IPS-15b (cell line): ENCODE results near the gene AGAP1.

ENCODE experiments used
- H3K27me3 ChIP-seq: one replicate; pipeline ENCODE4 v1.6.1; 2013; ENCODE audit warnings: low read length; ENCODE audit not compliant: control insufficient read depth, insufficient read depth
- H3K36me3 ChIP-seq: one replicate; pipeline ENCODE4 v1.6.1; 2013; ENCODE audit warnings: low read length; ENCODE audit not compliant: control insufficient read depth, insufficient read depth
- H3K4me1 ChIP-seq: one replicate; pipeline ENCODE4 v1.6.1; 2013; ENCODE audit warnings: mild to moderate bottlenecking, low read length; ENCODE audit not compliant: control insufficient read depth, insufficient read depth
- H3K4me3 ChIP-seq: one replicate; pipeline ENCODE4 v1.5.1; 2013; ENCODE audit warnings: low read depth, low read length
- H3K9ac ChIP-seq: one replicate; pipeline ENCODE4 v1.6.1; 2013; ENCODE audit warnings: low read depth, mild to moderate bottlenecking, low read length
- H3K9me3 ChIP-seq: one replicate; pipeline ENCODE4 v1.6.1; 2013; ENCODE audit warnings: mild to moderate bottlenecking, low read length; ENCODE audit not compliant: control insufficient read depth, insufficient read depth

Gene AGAP1

GRCh38 chr2:236008006-236008405, 514.2 kb downstream of the AGAP1 start:
- Histone ChIP-seq H3K9me3 (no peaks in the 10 kb centered on the region), H3K27me3 (no peaks in the 10 kb centered on the region), H3K4me3 (no peak overlapping the region), H3K4me1 (peaks cover 8% of the 10 kb centered on the region), H3K36me3 (no peaks in the 10 kb centered on the region), H3K9ac (no peak overlapping the region)

DNA sequence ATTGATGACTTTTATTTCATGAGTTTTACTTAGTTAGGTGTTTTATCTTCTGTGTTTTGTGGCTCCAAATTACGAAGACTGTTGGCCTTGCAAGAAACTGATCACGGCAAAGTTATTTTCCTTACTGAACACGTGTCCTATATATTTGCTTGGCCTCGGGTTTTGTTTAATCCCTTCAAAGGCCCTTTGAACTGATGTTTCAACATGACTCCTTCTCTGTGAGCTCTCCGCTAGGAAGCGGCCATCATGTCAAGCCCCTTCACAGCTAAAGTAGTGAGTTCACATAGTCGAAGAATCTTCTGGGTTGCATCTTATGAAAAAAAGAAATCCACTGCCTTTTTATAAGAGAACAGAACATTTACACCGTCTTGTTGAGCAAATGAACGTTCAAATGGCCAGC, 515.0 kb downstream of the AGAP1 start:
- no peaks in the 10 kb centered on the region for H3K27me3 ChIP-seq
- H3K9me3 ChIP-seq = no peaks in the 10 kb centered on the region
- H3K36me3 ChIP-seq = no peaks in the 10 kb centered on the region
- H3K4me3 ChIP-seq = no peak overlapping the region
- H3K4me1 ChIP-seq = peaks cover 14% of the 10 kb centered on the region
- H3K9ac ChIP-seq = no peak overlapping the region

- Histone ChIP-seq H3K9me3 (no peaks in the 10 kb centered on the region), H3K9ac (no peak overlapping the region), H3K4me3 (no peak overlapping the region), H3K36me3 (no peaks in the 10 kb centered on the region), H3K4me1 (peaks cover 32% of the 10 kb centered on the region), H3K27me3 (no peaks in the 10 kb centered on the region)
Observed at GRCh38 chr2:236010920-236011685, 517.3 kb downstream of the AGAP1 start.

DNA sequence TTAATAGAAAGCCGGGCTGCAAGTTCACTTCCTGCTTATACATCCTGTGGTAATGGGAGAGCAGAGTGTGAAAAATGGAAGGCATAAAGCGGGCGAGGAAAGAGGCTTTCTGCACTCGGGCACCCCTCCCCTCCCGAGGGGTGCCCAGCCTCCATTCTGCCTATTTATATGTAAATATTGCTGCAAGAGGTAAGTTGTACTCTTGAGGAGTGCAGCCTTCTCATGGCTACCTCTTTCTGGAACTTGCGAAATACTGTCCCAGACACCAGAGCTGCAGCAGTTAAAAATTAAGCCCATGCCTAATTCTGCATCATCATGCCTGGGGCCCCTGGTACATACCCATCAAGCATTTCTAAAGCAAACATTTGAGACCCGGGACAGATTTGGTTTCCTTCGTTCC, 518.3 kb downstream of the AGAP1 start:
- Histone ChIP-seq H3K4me3 (no peak overlapping the region), H3K9me3 (no peaks in the 10 kb centered on the region), H3K27me3 (no peaks in the 10 kb centered on the region), H3K36me3 (no peaks in the 10 kb centered on the region), H3K9ac (no peak overlapping the region), H3K4me1 (peaks cover 37% of the 10 kb centered on the region)

DNA sequence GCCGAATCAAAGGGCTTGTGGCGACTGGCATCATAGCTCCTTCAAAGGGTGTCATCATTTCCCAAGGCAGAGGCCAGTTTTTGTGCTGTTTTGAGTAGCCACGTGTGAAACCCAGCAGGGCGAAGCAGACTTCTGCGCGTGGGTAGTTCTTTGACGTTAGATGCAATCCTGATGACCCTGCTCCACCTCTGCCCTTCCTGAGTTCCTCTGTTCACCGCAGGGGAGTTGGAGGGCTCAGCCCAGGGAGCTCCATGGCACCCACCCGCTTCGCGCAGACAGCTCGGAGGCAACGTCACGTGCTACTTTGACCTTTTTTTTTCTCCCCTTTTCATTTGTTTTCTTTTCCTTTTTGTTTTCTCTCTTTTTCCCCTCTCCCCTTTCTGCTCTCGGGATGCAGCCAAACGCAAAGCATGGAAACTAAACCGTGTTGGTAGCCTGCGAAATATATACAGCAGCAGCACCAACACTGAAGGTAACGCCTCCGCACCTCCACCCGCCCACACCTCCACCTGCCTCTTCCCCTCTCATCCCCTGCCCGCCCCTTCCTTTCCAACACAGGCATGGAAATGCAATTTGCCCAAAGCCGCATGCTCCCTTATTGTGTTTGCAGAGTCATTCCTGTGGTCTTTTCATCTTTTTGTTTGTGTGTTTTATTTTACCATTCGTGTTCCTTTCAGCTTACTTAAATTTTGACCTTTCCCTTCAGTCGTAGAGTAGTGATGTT, 520.7 kb downstream of the AGAP1 start:
- Histone ChIP-seq H3K4me1 (peaks cover 37% of the 10 kb centered on the region), H3K27me3 (no peaks in the 10 kb centered on the region), H3K36me3 (no peaks in the 10 kb centered on the region), H3K9ac (no peak overlapping the region), H3K9me3 (no peaks in the 10 kb centered on the region), H3K4me3 (no peak overlapping the region)

DNA sequence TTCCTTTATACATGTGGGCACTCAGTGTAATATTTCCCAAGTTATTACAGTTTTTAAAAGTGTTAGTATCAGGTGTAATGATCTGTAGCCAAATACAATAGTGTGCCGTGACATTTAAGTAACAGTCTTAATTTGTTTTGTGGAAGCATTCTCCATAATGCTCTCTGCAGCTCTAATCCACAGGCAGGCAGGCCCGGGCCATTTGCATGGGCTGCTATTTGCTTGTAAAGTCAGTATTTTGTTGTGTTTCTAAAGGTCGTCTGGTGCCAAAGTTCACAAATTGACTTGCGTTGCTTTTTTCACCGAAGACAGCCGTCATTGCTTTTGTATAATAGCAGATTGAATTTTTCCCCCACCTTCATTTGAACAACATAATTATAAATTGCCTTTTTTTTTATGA, 521.3 kb downstream of the AGAP1 start:
- peaks cover 37% of the 10 kb centered on the region for H3K4me1 ChIP-seq
- no peaks in the 10 kb centered on the region for H3K9me3 ChIP-seq
- H3K4me3 ChIP-seq = no peak overlapping the region
- no peaks in the 10 kb centered on the region for H3K36me3 ChIP-seq
- no peak overlapping the region for H3K9ac ChIP-seq
- no peaks in the 10 kb centered on the region for H3K27me3 ChIP-seq

DNA sequence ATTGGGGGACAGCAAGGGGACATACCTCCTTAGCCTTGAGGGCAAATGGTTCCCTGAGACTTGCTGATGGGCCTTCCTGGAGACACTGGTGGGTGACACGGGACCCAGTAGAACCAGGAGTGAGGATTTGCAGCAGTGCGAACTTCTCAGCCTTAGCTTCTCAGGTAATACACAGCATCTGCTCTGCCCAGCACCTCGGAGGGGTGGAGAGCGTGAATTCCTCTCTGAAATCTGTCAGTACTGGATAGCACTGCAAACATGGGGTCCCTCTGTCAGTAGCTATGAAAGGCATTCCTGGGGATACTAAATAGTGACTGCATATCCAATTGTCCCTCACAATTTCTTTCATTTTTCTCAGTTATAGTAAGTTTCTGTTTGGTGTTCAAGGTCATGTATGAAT, 522.7 kb downstream of the AGAP1 start:
- Histone ChIP-seq H3K4me3 (no peak overlapping the region), H3K4me1 (peaks cover 37% of the 10 kb centered on the region)

DNA sequence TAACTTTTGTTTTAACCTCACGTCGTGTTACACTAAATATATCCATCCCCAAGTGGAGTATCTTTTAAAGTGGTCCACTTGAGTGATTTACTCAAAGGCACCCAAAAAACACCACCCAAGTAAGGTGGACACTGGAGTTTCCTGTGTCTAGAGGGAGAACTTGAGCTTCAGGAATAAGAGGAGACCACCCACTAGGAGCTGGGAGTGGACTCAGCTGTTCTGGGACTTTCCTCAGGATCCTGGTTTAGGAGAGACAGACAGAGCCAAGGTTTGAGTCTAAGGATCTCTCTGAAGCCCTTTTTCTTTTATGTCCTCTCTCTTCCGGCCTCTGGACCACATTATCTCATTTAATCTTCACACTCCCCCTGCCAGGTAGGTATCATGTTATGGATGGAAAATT, 523.6 kb downstream of the AGAP1 start:
- no peaks in the 10 kb centered on the region for H3K9me3 ChIP-seq
- no peaks in the 10 kb centered on the region for H3K27me3 ChIP-seq
- H3K4me3 ChIP-seq = no peak overlapping the region
- no peaks in the 10 kb centered on the region for H3K36me3 ChIP-seq
- peaks cover 29% of the 10 kb centered on the region for H3K4me1 ChIP-seq
- no peak overlapping the region for H3K9ac ChIP-seq

More for the DNA sequence above, 522.7 kb downstream of the AGAP1 start:
- H3K9me3 ChIP-seq = no peaks in the 10 kb centered on the region
- no peak overlapping the region for H3K9ac ChIP-seq
- no peaks in the 10 kb centered on the region for H3K27me3 ChIP-seq
- H3K36me3 ChIP-seq = no peaks in the 10 kb centered on the region

- H3K27me3 ChIP-seq = no peaks in the 10 kb centered on the region
- no peak overlapping the region for H3K4me3 ChIP-seq
- no peaks in the 10 kb centered on the region for H3K36me3 ChIP-seq
- H3K4me1 ChIP-seq = peaks cover 17% of the 10 kb centered on the region
- H3K9ac ChIP-seq = no peak overlapping the region
- no peaks in the 10 kb centered on the region for H3K9me3 ChIP-seq
Observed at GRCh38 chr2:236019434-236019833, 525.6 kb downstream of the AGAP1 start.

DNA sequence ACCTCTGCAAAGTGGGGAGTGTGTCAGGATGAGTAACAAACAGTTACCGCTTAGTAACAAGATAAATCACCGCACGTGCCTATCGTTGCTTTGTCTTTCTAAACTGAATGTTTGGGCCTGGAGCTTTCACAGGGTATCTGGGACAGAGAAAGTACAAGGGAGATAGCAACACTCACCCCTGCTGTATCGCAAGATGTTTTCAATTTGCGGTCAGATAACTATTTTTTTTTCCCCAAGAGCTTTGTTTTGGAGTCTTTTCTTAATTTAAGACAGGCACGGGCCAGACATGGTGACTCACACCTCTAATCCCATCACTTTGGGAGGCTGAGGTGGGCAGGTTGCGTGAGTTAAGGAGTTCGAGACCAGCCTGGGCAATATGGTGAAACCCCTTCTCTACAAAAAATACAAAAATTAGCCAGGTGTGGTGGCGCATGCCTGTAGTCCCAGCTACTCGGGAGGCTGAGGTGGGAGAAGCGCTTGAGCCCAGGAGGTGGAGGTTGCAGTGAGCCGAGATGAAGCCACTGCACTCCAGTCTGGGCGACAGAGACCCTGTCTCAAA, 527.7 kb downstream of the AGAP1 start:
- Histone ChIP-seq H3K9me3 (no peaks in the 10 kb centered on the region), H3K36me3 (no peaks in the 10 kb centered on the region), H3K4me3 (no peak overlapping the region), H3K4me1 (peaks cover 1% of the 10 kb centered on the region), H3K27me3 (no peaks in the 10 kb centered on the region), H3K9ac (no peak overlapping the region)

DNA sequence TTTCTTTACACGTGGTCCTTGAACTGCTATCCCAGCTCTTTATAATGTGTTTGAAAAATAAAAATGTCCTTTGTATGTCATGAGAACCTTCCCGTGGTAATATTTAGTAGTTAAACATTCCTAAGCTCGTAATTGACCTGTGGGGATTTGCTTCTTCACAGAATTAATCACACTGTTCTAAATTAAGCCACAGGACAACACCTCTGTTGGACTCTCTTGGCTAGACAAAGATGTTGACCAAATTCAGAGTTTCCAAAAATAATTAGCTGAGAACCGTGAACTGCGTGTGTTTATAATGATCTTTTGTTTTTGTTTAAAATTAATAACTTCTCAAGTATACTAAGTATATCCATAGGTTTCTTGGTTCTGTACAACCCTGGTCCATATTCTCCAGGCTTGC, 528.3 kb downstream of the AGAP1 start:
- Histone ChIP-seq H3K4me1 (no peaks in the 10 kb centered on the region), H3K9me3 (no peaks in the 10 kb centered on the region), H3K27me3 (no peaks in the 10 kb centered on the region)

GRCh38 chr2:236025892-236026291, 532.0 kb downstream of the AGAP1 start:
- Histone ChIP-seq H3K27me3 (no peaks in the 10 kb centered on the region), H3K4me3 (no peak overlapping the region), H3K9ac (no peak overlapping the region), H3K4me1 (no peaks in the 10 kb centered on the region), H3K36me3 (no peaks in the 10 kb centered on the region), H3K9me3 (no peaks in the 10 kb centered on the region)

More for the DNA sequence above, 528.3 kb downstream of the AGAP1 start:
- no peak overlapping the region for H3K9ac ChIP-seq
- no peaks in the 10 kb centered on the region for H3K36me3 ChIP-seq
- H3K4me3 ChIP-seq = no peak overlapping the region
